ENCODE data around the gene SPSB3. TPM values are rescaled to one million over a fixed set of nuclear protein-coding genes. Genes with fewer than 3 reads are reported as not detected.

The SPSB3 gene
- total RNA-seq, 1 donor from 2014 or later, result 36.8 TPM

GRCh38 chr16:1812732-1813163, 30.4 kb upstream of the SPSB3 start:
- H3K36me3 ChIP-seq, result peaks cover 71% of the 10 kb centered on the region
- H3K9me3 ChIP-seq (replicated peaks), result no peaks in the 10 kb centered on the region
- peak; percentile 51 for TF ChIP-seq CTCF (IDR thresholded peaks at IDR 0.05; ENCODE audit: borderline replicate concordance)
- H3K4me3 ChIP-seq, result no peak overlapping the region
- no peaks in the 10 kb centered on the region for H3K27me3 ChIP-seq (ENCODE audit: low read depth)
- H3K27ac ChIP-seq (replicated peaks), result no peak overlapping the region
- intact Hi-C loops (cut with micrococcal nuclease), result no loop called here
- DNase-seq, result peak; percentile 75
- no peaks in the 10 kb centered on the region for H3K4me1 ChIP-seq

GRCh38 chr16:1810536-1810935, 28.2 kb upstream of the SPSB3 start:
- Histone ChIP-seq H3K9me3 (replicated peaks) (no peaks in the 10 kb centered on the region), H3K36me3 (peaks cover 67% of the 10 kb centered on the region)
- intact Hi-C loops (cut with micrococcal nuclease), result no loop called here

GRCh38 chr16:1810106-1810505, 27.7 kb upstream of the SPSB3 start:
- H3K27ac ChIP-seq (replicated peaks), result no peak overlapping the region
- intact Hi-C loops (cut with micrococcal nuclease), result no loop called here
- H3K4me1 ChIP-seq, result no peaks in the 10 kb centered on the region
- no peak for TF ChIP-seq CTCF (IDR thresholded peaks at IDR 0.05; ENCODE audit: borderline replicate concordance)
- H3K4me3 ChIP-seq, result no peak overlapping the region
- H3K36me3 ChIP-seq, result peaks cover 65% of the 10 kb centered on the region
- no peaks in the 10 kb centered on the region for H3K27me3 ChIP-seq (ENCODE audit: low read depth)
- H3K9me3 ChIP-seq (replicated peaks), result no peaks in the 10 kb centered on the region
- DNase-seq, result no peak

More at GRCh38 chr16:1810536-1810935, 28.2 kb upstream of the SPSB3 start:
- H3K4me1 ChIP-seq, result no peaks in the 10 kb centered on the region
- no peaks in the 10 kb centered on the region for H3K27me3 ChIP-seq (ENCODE audit: low read depth)
- TF ChIP-seq CTCF (IDR thresholded peaks at IDR 0.05; ENCODE audit: borderline replicate concordance), result no peak
- DNase-seq, result no peak
- H3K4me3 ChIP-seq, result no peak overlapping the region
- H3K27ac ChIP-seq (replicated peaks), result no peak overlapping the region

GRCh38 chr16:1809281-1809801, 27.0 kb upstream of the SPSB3 start:
- Histone ChIP-seq H3K4me3 (no peak overlapping the region), H3K9me3 (replicated peaks) (no peaks in the 10 kb centered on the region), H3K4me1 (no peaks in the 10 kb centered on the region), H3K27ac (replicated peaks) (no peak overlapping the region), H3K27me3 (ENCODE audit: low read depth) (no peaks in the 10 kb centered on the region), H3K36me3 (peaks cover 58% of the 10 kb centered on the region)
- TF ChIP-seq CTCF (IDR thresholded peaks at IDR 0.05; ENCODE audit: borderline replicate concordance), result no peak
- no peak for DNase-seq
- intact Hi-C loops (cut with micrococcal nuclease), result no loop called here

- Histone ChIP-seq H3K4me1 (no peaks in the 10 kb centered on the region), H3K36me3 (peaks cover 52% of the 10 kb centered on the region), H3K4me3 (no peak overlapping the region), H3K27ac (replicated peaks) (no peak overlapping the region), H3K27me3 (ENCODE audit: low read depth) (no peaks in the 10 kb centered on the region), H3K9me3 (replicated peaks) (no peaks in the 10 kb centered on the region)
- DNase-seq, result no peak
- TF ChIP-seq CTCF (IDR thresholded peaks at IDR 0.05; ENCODE audit: borderline replicate concordance), result no peak
- intact Hi-C loops (cut with micrococcal nuclease), result no loop called here
Observed at GRCh38 chr16:1808691-1809090, 26.3 kb upstream of the SPSB3 start.

Measured in left ventricle myocardium inferior (tissue), 1 donor.